Activated T-cell treated with anti-CD3 and anti-CD28 coated beads for 24 hours (primary cell): ENCODE data around the gene MASTL.
"Not testable (repeated sequence)": the region's sequence is repeated elsewhere in the genome, so short reads cannot be mapped to it uniquely, and the experiment has no call there.

ENCODE experiments used
- DNase-seq: peaks from one replicate; pipeline ENCODE4 v3.0.0-alpha.2; 2020; ENCODE audit warnings: low read depth

The MASTL gene

DNA sequence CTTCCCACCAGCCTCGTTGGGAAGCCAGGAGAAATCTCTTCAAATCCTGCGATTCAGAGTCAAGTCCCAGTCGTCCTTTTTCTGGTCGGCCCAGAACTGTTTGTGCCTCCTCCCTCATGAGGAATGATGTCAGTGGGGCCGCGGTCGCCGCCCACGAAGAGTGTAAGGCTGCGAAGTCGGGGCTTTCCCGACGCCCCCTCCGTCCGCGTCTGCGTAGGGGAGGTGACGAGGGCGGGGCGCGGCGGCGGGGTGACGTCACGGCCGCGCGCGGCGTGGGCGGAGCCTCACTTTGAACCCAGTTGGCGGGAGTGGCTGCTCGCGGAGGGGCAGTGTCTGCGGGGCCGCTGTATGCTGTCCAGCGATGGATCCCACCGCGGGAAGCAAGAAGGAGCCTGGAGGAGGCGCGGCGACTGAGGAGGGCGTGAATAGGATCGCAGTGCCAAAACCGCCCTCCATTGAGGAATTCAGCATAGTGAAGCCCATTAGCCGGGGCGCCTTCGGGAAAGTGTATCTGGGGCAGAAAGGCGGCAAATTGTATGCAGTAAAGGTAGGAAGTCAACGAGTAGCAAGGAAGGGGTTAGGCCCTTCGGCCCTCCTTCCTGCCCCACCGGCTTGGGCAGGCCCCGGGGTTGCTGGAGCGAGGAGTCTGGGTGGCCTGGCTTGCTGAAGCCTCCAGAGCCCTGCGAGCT, at the start of gene MASTL:
Gene MASTL (plus strand): TSS at position 287 of the 689 bp plus-strand sequence. CDS start 75 bp downstream, at position 362.
- DNase-seq = peak; percentile 89

GRCh38 chr10:27108165-27108564, 47.0 kb upstream of the MASTL start:
- no peak for DNase-seq

DNA sequence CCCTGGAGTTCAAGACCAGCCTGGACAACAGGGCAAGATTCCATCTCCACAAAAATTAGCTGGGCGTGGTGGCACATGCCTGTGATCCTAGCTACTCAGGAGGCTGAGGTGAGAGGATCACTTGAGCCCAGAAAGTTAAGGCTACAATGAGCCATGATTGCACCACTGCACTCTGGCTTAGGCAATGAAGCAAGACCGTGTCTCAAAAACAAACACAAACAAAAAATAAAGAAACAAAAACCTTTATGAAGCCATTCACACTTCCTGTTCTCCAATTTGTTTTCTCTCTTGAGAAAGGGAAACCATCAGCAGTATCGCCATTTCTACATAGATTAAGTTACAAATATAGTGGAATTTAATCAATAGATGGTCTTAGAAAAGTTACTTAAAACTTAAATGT, 20.8 kb upstream of the MASTL start:
- no peak for DNase-seq

DNA sequence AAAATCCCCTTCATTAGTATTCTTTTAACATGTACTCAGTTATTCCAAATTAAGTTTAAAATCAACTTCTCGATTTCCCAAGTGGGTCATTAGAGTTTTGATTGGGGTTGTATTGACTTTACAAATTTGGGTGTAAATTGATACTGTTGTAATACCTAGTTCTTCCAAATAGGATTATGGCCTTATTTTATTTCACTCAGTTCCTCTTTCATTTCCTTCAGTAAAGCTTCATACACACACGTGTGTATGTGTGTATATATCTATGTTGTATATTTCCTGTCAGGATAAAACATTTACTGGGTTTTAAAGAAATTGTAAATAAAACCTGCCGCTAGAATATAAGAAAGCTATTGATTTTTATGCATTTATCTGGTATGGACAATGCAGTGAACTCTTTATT, 16.9 kb upstream of the MASTL start:
- DNase-seq = no peak

- no peak for DNase-seq
Measured at GRCh38 chr10:27143686-27144085, 11.5 kb upstream of the MASTL start.

DNA sequence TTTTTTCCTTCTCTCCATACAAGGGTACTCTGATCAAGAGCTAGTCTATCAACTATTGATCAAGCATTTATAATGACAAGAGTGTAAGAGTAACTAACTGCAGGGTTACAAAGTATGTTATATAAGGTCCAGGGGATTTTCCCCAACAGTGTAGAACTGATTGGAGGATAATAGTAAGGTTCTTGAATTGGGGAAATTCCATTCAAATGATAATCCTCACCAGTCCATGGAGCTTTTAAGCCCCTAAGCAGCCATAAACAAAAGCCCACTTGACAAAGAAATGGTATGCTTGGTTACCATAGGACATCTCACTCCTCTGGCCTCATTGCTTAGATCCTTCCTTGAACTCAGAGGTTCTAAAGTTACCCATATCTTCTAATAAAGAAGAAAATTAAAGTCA, 9.2 kb upstream of the MASTL start:
- no peak for DNase-seq

DNA sequence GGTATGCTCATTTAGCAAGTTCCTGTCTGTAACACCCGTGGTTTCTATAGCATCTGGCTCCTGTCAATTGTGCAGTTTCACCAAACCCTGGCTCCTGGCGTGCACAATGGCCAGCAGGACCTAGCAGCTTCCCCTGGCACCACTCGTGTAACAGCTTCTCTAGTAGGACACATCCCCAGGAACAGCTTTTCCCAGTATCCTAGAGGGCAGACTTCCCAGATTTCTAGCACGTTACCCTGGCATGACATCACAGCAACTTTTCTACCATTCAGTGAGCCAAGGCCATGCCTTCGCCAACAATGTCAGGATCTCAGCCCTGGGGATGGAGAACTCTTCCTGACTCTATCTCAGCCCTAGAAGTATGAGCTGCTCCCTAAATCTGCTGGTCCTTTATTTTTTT, 7.5 kb upstream of the MASTL start:
- DNase-seq = no peak

DNA sequence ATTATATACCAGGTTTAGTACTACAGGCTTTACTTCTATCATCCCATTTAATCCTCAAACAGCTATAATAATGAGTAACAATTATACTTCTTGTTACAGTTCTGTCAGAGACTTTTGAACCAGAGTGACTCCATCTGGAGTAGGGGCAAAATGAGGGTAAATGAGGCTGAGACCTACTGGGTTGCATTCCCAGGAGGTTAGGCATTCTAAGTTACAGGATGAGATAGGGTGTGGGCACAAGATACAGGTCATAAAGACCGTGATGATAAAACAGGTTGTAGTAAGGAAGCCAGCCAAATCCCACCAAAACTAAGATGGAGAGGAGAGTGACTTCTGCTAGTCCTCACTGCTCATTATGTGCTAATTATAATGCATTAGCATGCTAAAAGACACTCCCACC, 4.9 kb upstream of the MASTL start:
- no peak for DNase-seq

DNA sequence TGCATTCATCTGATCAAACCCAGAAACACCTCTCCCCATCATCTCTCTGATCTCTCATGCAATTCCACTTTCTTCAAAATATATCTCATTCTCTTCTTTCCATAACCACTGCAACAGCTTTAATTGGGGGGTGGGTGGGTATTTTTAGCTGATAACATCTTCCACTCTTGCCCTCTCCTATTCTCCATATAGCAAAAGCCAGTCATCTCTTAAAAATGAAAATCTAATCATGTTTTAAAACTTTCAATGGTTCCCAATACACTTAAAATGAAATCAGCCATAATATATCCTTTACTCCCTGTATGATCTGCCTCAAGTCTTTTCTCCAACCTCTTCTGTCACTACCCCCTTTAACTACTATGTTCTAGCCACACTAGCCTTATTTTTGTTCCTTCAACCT, 2.5 kb upstream of the MASTL start:
- no peak for DNase-seq

- DNase-seq = no peak
Measured at GRCh38 chr10:27153329-27153728, 1.8 kb upstream of the MASTL start.

GRCh38 chr10:27153845-27154193, 1.3 kb upstream of the MASTL start:
- no peak for DNase-seq

GRCh38 chr10:27156566-27156965, 1.4 kb downstream of the MASTL start:
- not testable (repeated sequence) for DNase-seq

- no peak for DNase-seq
Measured at GRCh38 chr10:27157150-27157549, 2.0 kb downstream of the MASTL start.

GRCh38 chr10:27158421-27158820, 3.3 kb downstream of the MASTL start:
- no peak for DNase-seq

DNA sequence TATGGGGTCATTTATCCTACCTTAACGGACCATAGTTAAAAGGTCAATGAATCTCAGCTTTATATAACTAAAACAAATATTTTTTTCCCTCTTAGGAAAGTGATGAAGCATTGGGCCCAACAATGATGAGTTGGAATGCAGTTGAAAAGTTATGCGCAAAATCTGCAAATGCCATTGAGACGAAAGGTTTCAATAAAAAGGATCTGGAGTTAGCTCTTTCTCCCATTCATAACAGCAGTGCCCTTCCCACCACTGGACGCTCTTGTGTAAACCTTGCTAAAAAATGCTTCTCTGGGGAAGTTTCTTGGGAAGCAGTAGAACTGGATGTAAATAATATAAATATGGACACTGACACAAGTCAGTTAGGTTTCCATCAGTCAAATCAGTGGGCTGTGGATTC, 14.7 kb downstream of the MASTL start:
- DNase-seq = no peak

GRCh38 chr10:27188259-27188658, 33.1 kb downstream of the MASTL start:
- DNase-seq = no peak

DNA sequence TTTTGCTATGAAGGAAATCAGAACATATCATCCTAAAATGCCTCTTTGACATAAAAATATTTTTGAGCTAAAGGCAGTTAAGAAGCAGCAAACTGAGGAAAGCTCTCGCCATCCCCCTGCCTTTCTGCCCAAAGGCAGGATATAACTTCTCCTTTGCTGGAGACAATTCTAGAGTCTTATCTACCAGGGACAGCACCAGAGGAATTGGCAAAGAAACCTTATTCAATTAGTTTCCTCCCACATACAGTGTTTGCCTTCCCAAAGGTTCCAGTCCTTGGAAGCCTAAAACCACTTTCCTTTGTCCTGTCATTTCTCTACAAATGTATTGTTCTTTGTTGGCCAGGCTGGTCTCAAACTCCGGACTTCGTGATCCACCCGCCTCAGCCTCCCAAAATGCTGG, 33.7 kb downstream of the MASTL start:
- DNase-seq = no peak

GRCh38 chr10:27190508-27190907, 35.4 kb downstream of the MASTL start:
- no peak for DNase-seq

DNA sequence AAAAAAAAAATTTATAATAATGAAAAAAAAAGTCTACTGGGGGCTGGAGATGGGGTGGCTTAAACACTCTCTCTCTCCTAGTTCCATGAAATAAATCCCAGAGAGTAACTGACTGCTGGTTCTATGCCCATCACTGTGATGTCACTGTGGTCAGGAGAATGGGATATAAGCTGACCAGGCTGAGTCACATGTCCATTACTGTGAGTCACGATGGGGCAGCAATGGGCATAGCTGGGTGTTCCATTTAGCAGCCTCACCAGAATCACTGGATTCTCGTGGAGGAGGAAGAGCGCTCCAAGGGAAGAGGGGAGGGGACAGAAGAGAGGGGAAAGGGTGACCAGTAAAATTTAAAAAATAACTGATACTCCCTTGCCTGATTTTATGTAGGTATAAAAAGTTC, 37.1 kb downstream of the MASTL start:
- no peak for DNase-seq

DNA sequence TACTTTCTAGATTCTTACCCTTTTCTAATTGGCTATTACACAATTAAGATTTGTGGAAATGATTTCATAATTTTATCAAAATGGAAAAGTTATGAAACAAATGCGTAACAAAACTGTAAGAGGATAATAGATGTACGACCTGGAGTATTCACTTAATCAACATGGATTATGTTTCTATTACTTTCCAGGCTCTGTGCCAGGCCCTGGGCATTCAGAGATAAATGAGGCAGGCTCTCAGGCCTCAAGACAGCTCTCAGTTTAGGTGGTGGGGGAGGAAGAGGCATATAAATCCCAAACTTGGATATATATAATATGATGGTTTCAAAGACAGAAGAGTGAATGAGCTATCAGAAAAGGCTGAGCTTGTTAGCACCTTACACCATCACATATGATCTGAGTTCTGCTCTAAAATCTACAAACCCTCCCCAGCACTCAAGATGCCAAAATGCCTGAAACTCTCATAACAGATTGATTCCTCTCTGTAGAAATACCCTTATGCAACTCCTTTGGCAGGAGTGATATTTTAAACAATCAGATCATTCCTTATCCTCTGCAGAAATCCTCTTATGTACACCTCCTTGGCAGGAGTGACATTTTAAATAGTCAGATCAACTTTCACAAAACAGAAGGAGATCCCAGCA, 42.9 kb downstream of the MASTL start:
- DNase-seq = no peak

DNA sequence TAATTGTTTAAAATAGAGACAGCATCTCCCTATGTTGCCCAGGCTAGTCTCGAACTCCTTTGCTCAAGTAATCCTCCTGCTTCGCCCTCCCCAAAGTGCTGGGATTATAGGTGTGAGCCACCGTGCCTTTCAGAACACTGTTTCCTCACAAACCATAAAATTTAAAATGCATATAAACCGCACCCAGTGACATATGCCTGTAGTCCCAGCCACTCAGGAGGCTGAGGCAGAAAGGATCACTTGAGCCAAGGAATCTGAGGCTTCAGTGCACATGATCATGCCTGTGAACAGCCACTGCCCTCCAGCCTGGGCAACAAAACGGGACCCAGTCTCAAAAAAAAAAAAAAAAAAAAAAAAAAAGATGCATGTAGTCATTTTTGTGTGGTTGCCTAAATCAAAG, 48.7 kb downstream of the MASTL start:
- no peak for DNase-seq

DNA sequence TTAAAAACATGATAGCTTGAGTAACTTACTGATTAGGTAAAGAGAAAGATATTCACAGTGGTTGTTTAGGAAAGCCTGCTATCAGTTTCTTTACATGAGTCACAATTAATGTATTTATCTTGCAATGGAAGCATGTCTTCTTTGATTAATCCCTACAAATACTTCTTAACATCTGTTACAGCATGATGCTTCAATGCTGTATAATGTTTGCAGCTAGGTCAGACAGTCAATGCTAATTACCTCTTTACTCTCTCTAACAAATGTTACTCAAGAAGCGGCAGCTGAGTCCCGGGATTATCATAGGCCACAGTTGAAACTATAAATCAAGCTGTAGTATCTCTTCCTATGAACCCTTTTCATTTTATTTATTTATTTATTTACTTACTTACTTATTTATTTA, 52.2 kb downstream of the MASTL start:
- no peak for DNase-seq

- DNase-seq = peak; percentile 27
Measured at GRCh38 chr10:27223964-27224363, 68.8 kb downstream of the MASTL start.

DNA sequence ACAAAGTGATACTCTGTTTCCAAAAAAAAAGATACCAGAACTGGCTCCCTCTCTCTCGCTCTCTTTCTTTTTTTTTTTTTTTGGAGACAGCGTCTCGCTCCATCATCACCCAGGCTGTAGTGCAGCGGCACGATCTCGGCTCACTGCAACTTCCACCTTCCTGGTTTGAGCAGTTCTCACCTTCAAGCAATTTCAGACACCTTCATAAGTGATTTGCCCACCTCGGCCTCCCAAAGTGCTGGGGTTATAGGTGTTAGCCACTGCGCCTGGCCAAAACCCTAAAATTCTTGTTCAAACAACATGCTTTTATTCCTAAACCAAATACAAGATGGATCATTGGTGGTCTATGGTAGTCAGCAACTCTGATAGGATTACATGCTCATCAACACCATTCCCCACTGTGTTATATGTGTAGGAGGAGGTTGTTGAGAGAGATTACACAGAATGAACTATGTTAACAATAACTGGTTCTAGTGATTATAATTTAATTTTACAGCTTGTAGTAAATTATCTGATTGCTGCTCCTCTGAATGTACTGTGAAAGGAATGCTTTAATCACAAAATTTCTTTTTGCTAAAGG, 69.9 kb downstream of the MASTL start:
- DNase-seq = no peak
